Calu3 (cell line): ENCODE results near the gene NT5M. TPM values are rescaled to one million over a fixed set of nuclear protein-coding genes. Genes with fewer than 3 reads are reported as not detected.
"Not testable (repeated sequence)": the region's sequence is repeated elsewhere in the genome, so short reads cannot be mapped to it uniquely, and the experiment has no call there.

Experiments used
- BruUV-seq: library from RNA; stranded (reverse); fragments of 400-500 nt; replicated peaks from 2 replicates; lab custom pipeline; 2021; lab: Mats Ljungman, UMichigan
- CTCF ChIA-PET: fragments of 300-600 bp; sonication (Branson Sonifier 250); formaldehyde crosslinking; loops from one replicate; lab custom pipeline; 2022; ENCODE audit warnings: antibody characterized with exemption; lab: Charles Lee
- DNase-seq: peaks from one replicate; pipeline ENCODE4 v3.0.0; 2022
- H3K27ac Mint-ChIP-seq: one replicate; pipeline ENCODE4 v1.8.0; 2022; ENCODE audit warnings: mixed read lengths; ENCODE audit not compliant: unreplicated experiment
- H3K27me3 Mint-ChIP-seq: one replicate; pipeline ENCODE4 v1.8.0; 2022; ENCODE audit warnings: mixed read lengths; ENCODE audit not compliant: unreplicated experiment
- H3K36me3 Mint-ChIP-seq: one replicate; pipeline ENCODE4 v1.8.0; 2022; ENCODE audit warnings: mild to moderate bottlenecking, moderate library complexity, mixed read lengths; ENCODE audit not compliant: insufficient read depth, unreplicated experiment
- H3K4me1 Mint-ChIP-seq: one replicate; pipeline ENCODE4 v1.8.0; 2022; ENCODE audit warnings: mild to moderate bottlenecking, low read depth, mixed read lengths; ENCODE audit not compliant: unreplicated experiment
- H3K4me3 Mint-ChIP-seq: one replicate; pipeline ENCODE4 v1.8.0; 2022; ENCODE audit warnings: mild to moderate bottlenecking, low read depth, moderate library complexity, mixed read lengths; ENCODE audit not compliant: unreplicated experiment
- H3K9me3 Mint-ChIP-seq: one replicate; pipeline ENCODE4 v1.8.0; 2022; ENCODE audit warnings: low read depth, mixed read lengths; ENCODE audit not compliant: unreplicated experiment
- CTCF ChIP-seq: fragments of 200-600 bp; IDR thresholded peaks from one replicate; pipeline ENCODE4 v1.8.0; 2022; ENCODE audit warnings: antibody characterized with exemption; ENCODE audit not compliant: unreplicated experiment
- intact Hi-C: fragments of 100-400 bp; cut with micrococcal nuclease; formaldehyde crosslinking; loops from one replicate; pipeline ENCODE4 v1.10.0; 2022; ENCODE audit not compliant: unreplicated experiment
- total RNA-seq: library from RNA; stranded (reverse); gene quantifications from 2 replicates; pipeline ENCODE4 v1.2.3, GENCODE V29; 2022

Gene NT5M
- total RNA-seq, 1 experiment from 2014 or later, result 1.0 TPM

DNA sequence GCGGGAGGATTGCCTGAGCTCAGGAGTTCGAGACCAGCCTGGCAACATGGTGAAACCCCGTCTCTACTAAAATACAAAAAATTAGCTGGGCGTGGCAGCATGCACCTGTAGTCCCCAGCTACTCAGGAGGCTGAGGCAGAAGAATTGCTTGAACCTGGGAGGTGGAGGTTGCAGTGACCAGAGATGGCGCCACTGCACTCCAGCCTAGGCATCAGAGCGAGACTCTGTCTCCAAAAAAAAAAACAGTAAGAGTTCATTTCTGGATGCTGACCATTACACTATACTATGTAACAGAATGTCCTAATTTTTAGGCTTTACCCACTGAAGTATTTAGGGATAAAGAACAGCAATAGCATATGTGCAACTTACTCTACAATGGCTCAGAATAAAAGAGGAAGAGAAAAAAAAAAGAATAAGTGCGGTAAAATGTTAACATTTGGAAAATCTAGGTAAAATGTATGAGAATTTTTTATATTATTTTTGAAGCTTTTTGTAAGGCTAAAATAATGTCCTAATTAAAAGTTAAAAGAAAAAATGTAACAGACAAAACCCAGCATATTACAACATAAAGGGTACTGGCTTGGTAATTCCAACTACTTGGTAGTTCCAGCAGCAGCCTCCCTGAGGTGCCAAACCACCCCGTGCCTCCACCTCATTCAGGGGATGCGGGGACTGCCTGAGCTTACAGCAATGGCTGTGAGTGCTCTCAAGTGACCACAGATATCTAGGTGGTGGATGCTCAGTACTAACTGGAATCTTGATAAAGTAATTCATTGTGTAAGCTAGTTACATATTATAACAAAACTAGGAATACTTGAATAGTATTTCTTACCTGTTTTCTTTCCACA lies 33.0 kb upstream of the NT5M start:
- CTCF ChIA-PET, result interaction anchor here (0.7 to 1.0 kb wide), 2 partner anchors 32 to 272 kb away, joined by 3 to 4 read pairs; no protein-coding TSS in a partner anchor
- no TSS peak for BruUV-seq
- peaks cover 18% of the 10 kb centered on the region for H3K36me3 Mint-ChIP-seq
- TF ChIP-seq CTCF, result no peak
- H3K27ac Mint-ChIP-seq, result no peak overlapping the region
- no peaks in the 10 kb centered on the region for H3K4me1 Mint-ChIP-seq
- intact Hi-C loops, result no loop called here
- H3K9me3 Mint-ChIP-seq, result no peaks in the 10 kb centered on the region
- H3K27me3 Mint-ChIP-seq, result no peaks in the 10 kb centered on the region
- H3K4me3 Mint-ChIP-seq, result no peak overlapping the region
- peak; percentile 7 for DNase-seq

DNA sequence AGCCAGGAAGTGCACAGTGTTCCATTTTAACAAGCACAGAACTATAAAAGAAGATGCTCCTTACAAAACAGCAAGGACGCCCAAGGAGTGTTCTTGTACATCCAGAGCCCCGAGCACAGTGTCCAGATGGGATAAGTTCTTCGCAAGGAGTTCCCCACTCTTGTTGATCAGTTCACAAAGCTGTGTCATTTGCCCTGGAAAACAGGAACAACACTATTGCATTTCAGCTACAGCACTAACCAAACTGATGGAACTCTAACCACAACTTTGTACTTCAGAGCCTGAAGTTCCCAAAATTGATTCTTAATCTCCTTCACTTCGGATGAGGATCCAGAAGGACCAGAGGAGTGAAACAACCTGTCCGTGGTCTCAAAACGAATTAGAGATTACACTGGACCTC lies 27.2 kb upstream of the NT5M start:
- TF ChIP-seq CTCF, result no peak
- H3K27ac Mint-ChIP-seq, result no peak overlapping the region
- BruUV-seq, result no TSS peak
- H3K4me1 Mint-ChIP-seq, result peaks cover 10% of the 10 kb centered on the region
- no peak for DNase-seq
- CTCF ChIA-PET, result no interaction called here
- intact Hi-C loops, result no loop called here
- H3K4me3 Mint-ChIP-seq, result no peak overlapping the region
- H3K36me3 Mint-ChIP-seq, result peaks cover 11% of the 10 kb centered on the region
- no peaks in the 10 kb centered on the region for H3K9me3 Mint-ChIP-seq
- H3K27me3 Mint-ChIP-seq, result no peaks in the 10 kb centered on the region

DNA sequence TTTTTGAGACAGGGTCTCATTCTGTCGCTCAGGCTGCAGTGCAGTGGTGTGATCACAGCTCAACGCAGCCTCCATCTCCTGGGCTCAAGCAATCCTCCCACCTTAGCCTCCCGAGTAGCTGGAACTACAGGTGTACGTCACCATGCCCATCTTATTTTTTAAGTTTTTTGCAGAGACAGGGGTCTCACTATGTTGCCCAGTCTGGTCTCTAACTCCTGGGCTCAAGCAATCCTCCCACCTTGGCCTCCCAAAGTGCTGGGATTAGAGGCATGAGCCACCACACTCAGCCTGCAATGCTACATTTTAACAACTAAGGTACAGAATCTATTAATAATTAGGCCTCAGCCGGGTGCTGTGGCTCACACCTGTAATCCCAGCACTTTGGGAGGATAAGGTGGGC lies 25.7 kb upstream of the NT5M start:
- H3K27ac Mint-ChIP-seq, DNase-seq, BruUV-seq, H3K27me3 Mint-ChIP-seq, H3K4me3 Mint-ChIP-seq, CTCF ChIA-PET, intact Hi-C loops, H3K9me3 Mint-ChIP-seq: not testable (repeated sequence)
- H3K36me3 Mint-ChIP-seq, result peaks cover 22% of the 10 kb centered on the region
- peaks cover 20% of the 10 kb centered on the region for H3K4me1 Mint-ChIP-seq

GRCh38 chr17:17279316-17279715 lies 23.9 kb upstream of the NT5M start:
- intact Hi-C loops, result no loop called here
- Mint-ChIP-seq H3K27ac (no peak overlapping the region), H3K27me3 (no peaks in the 10 kb centered on the region), H3K4me3 (peak overlapping the region; percentile 95), H3K4me1 (peaks cover 20% of the 10 kb centered on the region), H3K9me3 (no peaks in the 10 kb centered on the region), H3K36me3 (peaks cover 22% of the 10 kb centered on the region)
- TSS peak; percentile 56 for BruUV-seq
- CTCF ChIA-PET, result no interaction called here
- DNase-seq, result no peak
- no peak for TF ChIP-seq CTCF
